MCF 10A (cell line): ENCODE measurements around the gene ANKRD13D. TPM values are rescaled to one million over a fixed set of nuclear protein-coding genes. Genes with fewer than 3 reads are reported as not detected.
"Not testable (repeated sequence)": the region's sequence is repeated elsewhere in the genome, so short reads cannot be mapped to it uniquely, and the experiment has no call there.

ENCODE experiments used
- BruUV-seq: library from RNA; stranded (reverse); fragments of 400-500 nt; replicated peaks from 2 replicates; lab custom pipeline; 2021; lab: Mats Ljungman, UMichigan
- CTCF ChIA-PET: fragments of 300-600 bp; sonication (Branson Sonifier 250); formaldehyde crosslinking; extraction: SDS; loops from one replicate; lab custom pipeline; 2021; ENCODE audit warnings: antibody characterized with exemption, inconsistent platforms; lab: Yijun Ruan, JAX
- POLR2A ChIA-PET: fragments of 300-600, 350-650 bp; sonication (Branson Sonifier 250); formaldehyde crosslinking; extraction: SDS; loops from one replicate; lab custom pipeline; 2020; ENCODE audit warnings: antibody characterized with exemption, inconsistent platforms; lab: Yijun Ruan, JAX
- DNase-seq: peaks from one replicate; pipeline ENCODE4 v3.0.0-alpha.2; 2018; ENCODE audit not compliant: unreplicated experiment
- H3K27ac Mint-ChIP-seq: one replicate; pipeline ENCODE4 v1.8.0; 2022; ENCODE audit warnings: mild to moderate bottlenecking, low read depth, mixed read lengths; ENCODE audit not compliant: unreplicated experiment
- H3K27me3 Mint-ChIP-seq: one replicate; pipeline ENCODE4 v1.8.0; 2022; ENCODE audit warnings: mixed read lengths; ENCODE audit not compliant: insufficient read depth, unreplicated experiment
- H3K36me3 Mint-ChIP-seq: one replicate; pipeline ENCODE4 v1.8.0; 2022; ENCODE audit warnings: mild to moderate bottlenecking, moderate library complexity, mixed read lengths; ENCODE audit not compliant: insufficient read depth, unreplicated experiment
- H3K4me1 Mint-ChIP-seq: one replicate; pipeline ENCODE4 v1.8.0; 2022; ENCODE audit warnings: mixed read lengths; ENCODE audit not compliant: insufficient read depth, unreplicated experiment
- H3K4me3 Mint-ChIP-seq: one replicate; pipeline ENCODE4 v1.8.0; 2022; ENCODE audit warnings: mild to moderate bottlenecking, moderate library complexity, mixed read lengths; ENCODE audit not compliant: unreplicated experiment
- H3K9me3 Mint-ChIP-seq: one replicate; pipeline ENCODE4 v1.8.0; 2022; ENCODE audit warnings: mixed read lengths; ENCODE audit not compliant: unreplicated experiment
- CTCF ChIP-seq: fragments of 200-600 bp; IDR thresholded peaks from one replicate; pipeline ENCODE4 v1.8.0; 2022; ENCODE audit warnings: antibody characterized with exemption, mild to moderate bottlenecking; ENCODE audit not compliant: unreplicated experiment
- intact Hi-C: fragments of 100-400 bp; cut with micrococcal nuclease; formaldehyde crosslinking; loops from 2 replicates; pipeline ENCODE4 v1.14.1; 2022
- total RNA-seq: library from RNA; stranded (reverse); gene quantifications from 2 replicates; pipeline ENCODE4 v1.2.3, GENCODE V29; 2022

Gene ANKRD13D
- total RNA-seq, 1 experiment from 2014 or later = 39.7 TPM

DNA sequence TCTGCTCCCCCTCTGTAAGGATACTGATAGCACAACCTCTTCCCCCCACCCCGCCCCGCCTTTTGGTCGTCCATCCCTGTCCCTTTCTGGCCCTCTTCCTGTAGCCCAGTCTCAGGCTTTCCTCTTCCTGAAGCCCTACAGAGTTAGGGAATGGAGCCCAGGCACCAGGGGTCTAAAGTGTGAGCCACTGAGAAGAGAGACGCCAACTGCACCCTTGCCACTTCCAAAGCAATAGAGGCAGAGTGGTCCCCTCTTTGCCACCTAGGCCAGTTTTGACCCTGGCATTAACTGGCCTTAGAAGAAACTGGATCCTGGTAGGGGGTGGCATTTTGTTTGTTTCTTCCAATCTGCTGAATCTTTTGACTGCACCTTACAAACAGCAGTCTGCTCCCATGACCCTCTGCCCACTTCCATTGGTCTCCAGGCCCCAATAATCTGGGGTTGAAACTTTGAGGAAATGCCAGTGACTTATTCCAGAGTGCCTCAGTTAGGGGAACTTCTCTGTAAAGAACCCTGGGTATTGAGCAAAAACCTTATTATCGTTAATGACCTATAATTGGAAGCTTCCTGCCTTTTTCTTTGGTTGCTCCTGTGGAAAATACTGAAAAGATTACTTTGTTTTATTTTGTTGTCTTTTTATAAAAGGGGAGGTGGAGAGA lies 32.5 kb upstream of the ANKRD13D start:
- Mint-ChIP-seq H3K27ac (no peak overlapping the region), H3K9me3 (no peaks in the 10 kb centered on the region), H3K27me3 (no peaks in the 10 kb centered on the region), H3K4me3 (no peak overlapping the region), H3K4me1 (peaks cover 5% of the 10 kb centered on the region), H3K36me3 (peaks cover 73% of the 10 kb centered on the region)
- POLR2A ChIA-PET = interaction anchor here (1.3 kb wide), 1 partner anchor 11 kb away, joined by 4 read pairs; no protein-coding TSS in a partner anchor
- intact Hi-C loops = no loop called here
- CTCF ChIA-PET = interaction anchor here (4.1 kb wide), 1 partner anchor 61 kb away, joined by 23 read pairs; no protein-coding TSS in a partner anchor
- no TSS peak for BruUV-seq
- DNase-seq = no peak
- no peak for TF ChIP-seq CTCF

- TF ChIP-seq CTCF = no peak
- Mint-ChIP-seq H3K36me3 (peaks cover 35% of the 10 kb centered on the region), H3K27me3 (no peaks in the 10 kb centered on the region), H3K27ac (no peak overlapping the region), H3K9me3 (no peaks in the 10 kb centered on the region), H3K4me3 (no peak overlapping the region), H3K4me1 (peaks cover 26% of the 10 kb centered on the region)
- POLR2A ChIA-PET = no interaction called here
- intact Hi-C loops = no loop called here
- no TSS peak for BruUV-seq
- no peak for DNase-seq
- CTCF ChIA-PET = interaction anchor here (0.9 kb wide), 1 partner anchor 57 kb away, joined by 4 read pairs; no protein-coding TSS in a partner anchor
Measured at GRCh38 chr11:67260406-67260805, 28.7 kb upstream of the ANKRD13D start.

DNA sequence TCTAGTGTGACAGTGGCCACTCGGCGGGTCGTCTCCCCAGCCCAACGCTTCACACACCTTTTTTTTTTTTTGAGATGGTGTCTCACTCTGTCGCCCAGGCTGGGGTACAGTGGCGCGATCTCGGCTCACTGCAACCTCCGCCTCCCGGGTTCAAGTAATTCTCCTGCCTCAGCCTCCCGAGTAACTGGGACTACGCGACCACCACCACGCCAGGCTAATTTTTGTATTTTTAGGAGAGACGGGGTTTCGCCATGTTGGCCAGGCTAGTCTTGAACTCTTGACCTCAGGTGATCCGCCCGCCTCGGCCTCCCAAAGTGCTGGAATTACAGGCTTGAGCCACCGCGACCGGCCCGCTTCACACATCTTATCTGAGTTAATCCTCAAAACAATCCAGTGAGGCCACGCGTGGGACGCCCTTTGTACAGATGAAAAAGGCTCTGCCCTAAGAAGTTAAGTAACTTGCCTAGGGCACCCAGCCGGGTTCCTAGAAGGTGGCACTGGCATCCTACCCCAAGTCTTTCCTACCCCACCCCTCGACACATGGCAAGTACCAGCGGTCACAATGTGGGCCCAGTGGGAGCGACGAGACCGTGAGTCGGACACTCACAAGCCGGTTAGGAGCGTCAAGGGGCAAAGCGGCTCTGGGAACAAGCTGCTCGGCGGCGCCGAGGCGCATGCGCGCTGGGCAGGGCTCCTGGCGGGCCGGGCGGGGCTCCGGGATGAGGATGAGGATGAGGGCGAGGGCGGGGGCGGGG lies 28.0 kb upstream of the ANKRD13D start:
- Mint-ChIP-seq H3K36me3 (peaks cover 29% of the 10 kb centered on the region), H3K4me3 (peak overlapping the region; percentile 47), H3K4me1 (peaks cover 26% of the 10 kb centered on the region)
- H3K9me3 Mint-ChIP-seq, H3K27ac Mint-ChIP-seq, intact Hi-C loops, BruUV-seq, H3K27me3 Mint-ChIP-seq: not testable (repeated sequence)
- ChIA-PET POLR2A (interaction anchor here (0.9 to 5.1 kb wide), 9 partner anchors 10 to 140 kb away, joined by 3 to 93 read pairs (median 6); partner anchors contain the start of genes ANKRD13D and SSH3), CTCF (interaction anchor here (0.6 to 4.9 kb wide), 12 partner anchors 7 to 222 kb away, joined by 3 to 104 read pairs (median 8); partner anchors contain the start of genes AIP and ANKRD13D)
- peak; percentile 45 for DNase-seq

- Mint-ChIP-seq H3K9me3 (no peaks in the 10 kb centered on the region), H3K27me3 (no peaks in the 10 kb centered on the region), H3K4me1 (peaks cover 26% of the 10 kb centered on the region), H3K27ac (no peak overlapping the region), H3K36me3 (peaks cover 25% of the 10 kb centered on the region), H3K4me3 (peak overlapping the region; percentile 47)
- peak; percentile 27 for TF ChIP-seq CTCF
- no peak for DNase-seq
- CTCF ChIA-PET = interaction anchor here (0.6 to 4.9 kb wide), 23 partner anchors 8 to 221 kb away, joined by 3 to 104 read pairs (median 5); partner anchors contain the start of genes AIP, ANKRD13D and SSH3
- POLR2A ChIA-PET = interaction anchor here (0.8 to 5.1 kb wide), 13 partner anchors 10 to 208 kb away, joined by 3 to 93 read pairs (median 5); partner anchors contain the start of genes ANKRD13D and SSH3
- intact Hi-C loops = no loop called here
- no TSS peak for BruUV-seq
Measured at GRCh38 chr11:67261640-67261945, 27.5 kb upstream of the ANKRD13D start.
